Measurements from ENCODE around the gene TGFB3. TPM values are rescaled to one million over a fixed set of nuclear protein-coding genes. Genes with fewer than 3 reads are reported as not detected.

The TGFB3 gene
- total RNA-seq, 1 experiment from 2014 or later: 10.0 TPM

GRCh38 chr14:75985618-75986438 lies 4.0 kb upstream of the TGFB3 start, which contains the start of gene IFT43:
Gene IFT43 (plus strand): TSS chr14:75985763. CDS start chr14:75985787, 24 bp downstream.
- no peaks in the 10 kb centered on the region for H3K9me3 ChIP-seq (ENCODE audit: low read length)
- no peaks in the 10 kb centered on the region for H3K9me2 ChIP-seq (replicated peaks; ENCODE audit: insufficient read depth, low read length)
- H3K4me3 ChIP-seq (ENCODE audit: low read length): peak within 1 kb of the TSS; percentile 84

GRCh38 chr14:75984674-75985073 lies 2.9 kb upstream of the TGFB3 start:
- Histone ChIP-seq H3K4me2 (ENCODE audit: low read depth, low read length, poor library complexity, severe bottlenecking) (no peak overlapping the region), H3K27ac (ENCODE audit: low read length) (no peak overlapping the region), H4K20me1 (ENCODE audit: insufficient read depth, low read depth, low read length) (no peaks in the 10 kb centered on the region), H3K4me1 (ENCODE audit: low read length) (peaks cover 35% of the 10 kb centered on the region), H3K79me2 (ENCODE audit: low read length) (peaks cover 5% of the 10 kb centered on the region; the same call in 1 of the 2 replicates), H3K9ac (ENCODE audit: low read length) (no peak overlapping the region), H3K9me2 (replicated peaks; ENCODE audit: insufficient read depth, low read length) (no peaks in the 10 kb centered on the region), H3K9me3 (ENCODE audit: low read length) (no peaks in the 10 kb centered on the region), H3K36me3 (ENCODE audit: insufficient read depth, low read length) (no peaks in the 10 kb centered on the region), H3K4me3 (ENCODE audit: low read length) (no peak overlapping the region), H3K27me3 (ENCODE audit: low read length) (0 out of 2 replicates have a peak, but pooled peaks cover 3% of the 10 kb centered on the region), H2AFZ (ENCODE audit: low read length) (no peak overlapping the region)
- no peak for DNase-seq

More at GRCh38 chr14:75985618-75986438, 4.0 kb upstream of the TGFB3 start, which contains the start of gene IFT43:
- H2AFZ ChIP-seq (ENCODE audit: low read length): peak within 1 kb of the TSS; percentile 66; the same call in 1 of the 2 replicates
- peak; percentile 96 for DNase-seq
- no peaks in the 10 kb centered on the region for H3K36me3 ChIP-seq (ENCODE audit: insufficient read depth, low read length)
- H3K79me2 ChIP-seq (ENCODE audit: low read length): peaks cover 5% of the 10 kb centered on the region; the same call in 1 of the 2 replicates
- H3K9ac ChIP-seq (ENCODE audit: low read length): peak within 1 kb of the TSS; percentile 79
- H3K27me3 ChIP-seq (ENCODE audit: low read length): 0 out of 2 replicates have a peak, but pooled peaks cover 3% of the 10 kb centered on the region
- H3K4me2 ChIP-seq (ENCODE audit: low read depth, low read length, poor library complexity, severe bottlenecking): peak within 1 kb of the TSS; percentile 89
- H3K4me1 ChIP-seq (ENCODE audit: low read length): peaks cover 35% of the 10 kb centered on the region
- H3K27ac ChIP-seq (ENCODE audit: low read length): no peak within 1 kb of the TSS
- H4K20me1 ChIP-seq (ENCODE audit: insufficient read depth, low read depth, low read length): no peaks in the 10 kb centered on the region

GRCh38 chr14:75983019-75983358 lies 1.2 kb upstream of the TGFB3 start:
- peaks cover 5% of the 10 kb centered on the region; the same call in 1 of the 2 replicates for H3K79me2 ChIP-seq (ENCODE audit: low read length)
- no peaks in the 10 kb centered on the region for H4K20me1 ChIP-seq (ENCODE audit: insufficient read depth, low read depth, low read length)
- H3K9me3 ChIP-seq (ENCODE audit: low read length): no peaks in the 10 kb centered on the region
- H3K27me3 ChIP-seq (ENCODE audit: low read length): 0 out of 2 replicates have a peak, but pooled peaks cover 3% of the 10 kb centered on the region
- H3K4me1 ChIP-seq (ENCODE audit: low read length): peaks cover 44% of the 10 kb centered on the region
- H3K27ac ChIP-seq (ENCODE audit: low read length): no peak overlapping the region
- peak overlapping the region; percentile 88 for H3K4me3 ChIP-seq (ENCODE audit: low read length)
- no peaks in the 10 kb centered on the region for H3K9me2 ChIP-seq (replicated peaks; ENCODE audit: insufficient read depth, low read length)
- peak overlapping the region; percentile 84 for H2AFZ ChIP-seq (ENCODE audit: low read length)
- no peaks in the 10 kb centered on the region for H3K36me3 ChIP-seq (ENCODE audit: insufficient read depth, low read length)
- no peak for DNase-seq
- peak overlapping the region; percentile 70 for H3K4me2 ChIP-seq (ENCODE audit: low read depth, low read length, poor library complexity, severe bottlenecking)
- peak overlapping the region; percentile 82 for H3K9ac ChIP-seq (ENCODE audit: low read length)

- Histone ChIP-seq H3K27me3 (ENCODE audit: low read length) (0 out of 2 replicates have a peak, but pooled peaks cover 3% of the 10 kb centered on the region), H2AFZ (ENCODE audit: low read length) (peak overlapping the region; percentile 98), H4K20me1 (ENCODE audit: insufficient read depth, low read depth, low read length) (no peaks in the 10 kb centered on the region), H3K9ac (ENCODE audit: low read length) (peak overlapping the region; percentile 82), H3K4me3 (ENCODE audit: low read length) (peak overlapping the region; percentile 88), H3K4me1 (ENCODE audit: low read length) (peaks cover 49% of the 10 kb centered on the region), H3K79me2 (ENCODE audit: low read length) (peaks cover 5% of the 10 kb centered on the region; the same call in 1 of the 2 replicates), H3K36me3 (ENCODE audit: insufficient read depth, low read length) (no peaks in the 10 kb centered on the region), H3K9me2 (replicated peaks; ENCODE audit: insufficient read depth, low read length) (no peaks in the 10 kb centered on the region), H3K4me2 (ENCODE audit: low read depth, low read length, poor library complexity, severe bottlenecking) (peak overlapping the region; percentile 100), H3K9me3 (ENCODE audit: low read length) (no peaks in the 10 kb centered on the region), H3K27ac (ENCODE audit: low read length) (no peak overlapping the region)
- DNase-seq: peak; percentile 94
These were observed 647 bp upstream of the TGFB3 start for GRCh38 chr14:75982266-75983018.

- H3K4me1 ChIP-seq (ENCODE audit: low read length): peaks cover 52% of the 10 kb centered on the region
- 0 out of 2 replicates have a peak, but pooled peaks cover 3% of the 10 kb centered on the region for H3K27me3 ChIP-seq (ENCODE audit: low read length)
- DNase-seq: no peak
- H3K9ac ChIP-seq (ENCODE audit: low read length): no peak overlapping the region
- no peak overlapping the region for H3K4me3 ChIP-seq (ENCODE audit: low read length)
- no peaks in the 10 kb centered on the region for H3K9me2 ChIP-seq (replicated peaks; ENCODE audit: insufficient read depth, low read length)
- H3K4me2 ChIP-seq (ENCODE audit: low read depth, low read length, poor library complexity, severe bottlenecking): peak overlapping the region; percentile 100
- H4K20me1 ChIP-seq (ENCODE audit: insufficient read depth, low read depth, low read length): peaks cover 3% of the 10 kb centered on the region; the same call in 1 of the 2 replicates
- no peak overlapping the region for H3K27ac ChIP-seq (ENCODE audit: low read length)
- no peaks in the 10 kb centered on the region for H3K36me3 ChIP-seq (ENCODE audit: insufficient read depth, low read length)
- no peaks in the 10 kb centered on the region for H3K9me3 ChIP-seq (ENCODE audit: low read length)
- H3K79me2 ChIP-seq (ENCODE audit: low read length): no peaks in the 10 kb centered on the region
- H2AFZ ChIP-seq (ENCODE audit: low read length): no peak overlapping the region
These were observed 939 bp downstream of the TGFB3 start for GRCh38 chr14:75980856-75981255.

- peaks cover 46% of the 10 kb centered on the region for H3K4me1 ChIP-seq (ENCODE audit: low read length)
- DNase-seq: no peak
- no peaks in the 10 kb centered on the region for H3K9me3 ChIP-seq (ENCODE audit: low read length)
- no peaks in the 10 kb centered on the region for H3K36me3 ChIP-seq (ENCODE audit: insufficient read depth, low read length)
- H3K4me2 ChIP-seq (ENCODE audit: low read depth, low read length, poor library complexity, severe bottlenecking): no peak overlapping the region
- H3K9me2 ChIP-seq (replicated peaks; ENCODE audit: insufficient read depth, low read length): no peaks in the 10 kb centered on the region
- H3K4me3 ChIP-seq (ENCODE audit: low read length): no peak overlapping the region
- H2AFZ ChIP-seq (ENCODE audit: low read length): no peak overlapping the region
- H4K20me1 ChIP-seq (ENCODE audit: insufficient read depth, low read depth, low read length): peaks cover 3% of the 10 kb centered on the region; the same call in 1 of the 2 replicates
- no peaks in the 10 kb centered on the region for H3K79me2 ChIP-seq (ENCODE audit: low read length)
- no peak overlapping the region for H3K9ac ChIP-seq (ENCODE audit: low read length)
- no peak overlapping the region for H3K27ac ChIP-seq (ENCODE audit: low read length)
- 0 out of 2 replicates have a peak, but pooled peaks cover 3% of the 10 kb centered on the region for H3K27me3 ChIP-seq (ENCODE audit: low read length)
These were observed 1.9 kb downstream of the TGFB3 start for GRCh38 chr14:75979648-75980565.

- DNase-seq: peak; percentile 60
- Histone ChIP-seq H2AFZ (ENCODE audit: low read length) (no peak overlapping the region), H4K20me1 (ENCODE audit: insufficient read depth, low read depth, low read length) (peaks cover 3% of the 10 kb centered on the region; the same call in 1 of the 2 replicates), H3K4me3 (ENCODE audit: low read length) (no peak overlapping the region), H3K27me3 (ENCODE audit: low read length) (0 out of 2 replicates have a peak, but pooled peaks cover 3% of the 10 kb centered on the region), H3K36me3 (ENCODE audit: insufficient read depth, low read length) (no peaks in the 10 kb centered on the region), H3K4me2 (ENCODE audit: low read depth, low read length, poor library complexity, severe bottlenecking) (no peak overlapping the region), H3K27ac (ENCODE audit: low read length) (no peak overlapping the region), H3K79me2 (ENCODE audit: low read length) (no peaks in the 10 kb centered on the region), H3K4me1 (ENCODE audit: low read length) (peaks cover 46% of the 10 kb centered on the region), H3K9me3 (ENCODE audit: low read length) (no peaks in the 10 kb centered on the region), H3K9ac (ENCODE audit: low read length) (no peak overlapping the region), H3K9me2 (replicated peaks; ENCODE audit: insufficient read depth, low read length) (no peaks in the 10 kb centered on the region)
These were observed 2.7 kb downstream of the TGFB3 start for GRCh38 chr14:75979071-75979571.

Measured in Karpas-422 (cell line).